Astrocyte of the hippocampus (primary cell): Measurements from ENCODE around the gene ABTB1.
"Not testable (repeated sequence)": the region's sequence is repeated elsewhere in the genome, so short reads cannot be mapped to it uniquely, and the experiment has no call there.

ENCODE experiments used
- DNase-seq: peaks from one replicate; pipeline ENCODE4 v3.0.0; 2011; ENCODE audit warnings: low read depth, low spot score

ABTB1 gene

DNA sequence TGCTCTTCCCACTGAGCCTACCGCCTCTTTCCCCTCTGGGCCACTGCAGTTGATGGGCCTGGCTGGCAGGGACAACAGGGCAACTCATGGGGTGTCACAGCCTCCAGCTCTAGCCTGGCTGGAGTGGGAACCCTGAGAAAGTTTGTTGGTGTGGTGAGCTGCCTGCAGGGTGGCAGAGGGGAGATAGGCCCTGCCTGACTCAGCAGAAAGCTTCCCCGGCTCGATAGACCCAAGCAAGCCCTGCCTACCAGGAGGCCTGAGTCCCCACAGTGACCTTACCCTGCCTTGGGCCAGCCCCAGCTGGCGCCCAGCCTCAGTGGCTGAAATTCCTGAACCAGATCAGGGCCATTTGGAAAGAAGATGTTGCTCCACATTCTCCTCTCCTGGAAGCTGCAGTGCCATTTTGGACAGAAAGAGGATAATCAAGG is 29.4 kb downstream of the ABTB1 start:
- DNase-seq: no peak

DNA sequence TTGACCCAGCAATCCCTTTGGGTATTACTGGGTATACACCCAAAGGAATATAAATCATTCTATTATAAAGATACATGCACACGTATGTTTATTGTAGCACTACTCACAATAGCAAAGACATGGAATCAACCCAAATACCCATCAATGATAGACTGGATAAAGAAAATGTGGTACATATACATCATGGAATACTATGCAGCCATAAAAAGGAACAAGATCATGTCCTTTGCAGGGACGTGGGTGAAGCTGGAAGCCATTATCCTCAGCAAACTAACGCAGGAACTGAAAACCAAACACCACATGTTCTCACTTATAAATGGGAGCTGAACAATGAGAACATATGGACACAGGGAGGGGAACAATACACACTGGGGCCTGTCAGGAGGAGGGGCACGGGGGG is 32.1 kb downstream of the ABTB1 start:
- DNase-seq: not testable (repeated sequence)

- DNase-seq: no peak
Measured at GRCh38 chr3:127706312-127706711, 33.6 kb downstream of the ABTB1 start.

GRCh38 chr3:127706785-127707351 is 34.1 kb downstream of the ABTB1 start:
- DNase-seq: no peak

GRCh38 chr3:127707851-127708411 is 35.2 kb downstream of the ABTB1 start:
- no peak for DNase-seq

GRCh38 chr3:127708837-127709236 is 36.1 kb downstream of the ABTB1 start:
- DNase-seq: no peak

GRCh38 chr3:127709320-127710060 is 36.7 kb downstream of the ABTB1 start:
- DNase-seq: no peak

DNA sequence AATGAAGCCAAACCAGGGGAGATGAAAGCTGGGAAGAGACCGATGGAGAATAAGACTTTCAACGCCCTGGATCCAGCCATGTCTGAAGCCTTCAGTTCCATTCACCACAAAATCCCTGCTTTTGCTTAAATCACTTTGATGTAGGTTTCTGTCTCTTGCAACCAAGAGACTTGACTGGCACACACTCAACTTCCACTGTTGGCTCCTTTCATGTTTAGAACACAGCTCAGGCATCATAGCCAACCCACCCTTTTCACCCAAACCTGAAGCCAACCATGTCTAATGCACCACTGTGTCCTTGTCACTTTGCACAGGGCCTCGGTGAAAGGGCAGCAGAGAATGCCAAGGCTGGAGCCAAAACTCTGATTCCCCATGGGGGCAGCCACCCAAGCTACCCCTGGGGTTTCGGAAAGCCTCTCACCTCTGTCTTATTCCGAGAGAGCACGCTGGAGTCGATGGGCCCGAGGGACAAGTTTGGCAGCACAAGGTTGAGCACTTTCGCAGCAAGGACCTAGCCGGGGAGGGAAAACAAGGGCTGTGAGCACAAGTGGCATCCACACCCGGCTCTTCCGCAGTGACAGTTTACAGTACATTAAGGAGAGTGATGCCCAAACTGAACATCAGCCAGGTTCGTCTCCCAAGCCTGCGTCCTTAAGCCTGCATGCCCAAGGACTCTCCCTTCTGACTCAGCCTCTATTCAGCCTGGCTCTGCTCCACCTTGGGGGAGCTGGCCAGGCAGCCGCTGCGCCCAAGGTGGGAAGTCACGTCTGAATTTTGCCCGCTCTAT is 37.6 kb downstream of the ABTB1 start:
- DNase-seq: peak; percentile 64

GRCh38 chr3:127711021-127711695 is 38.4 kb downstream of the ABTB1 start:
- DNase-seq: no peak

DNA sequence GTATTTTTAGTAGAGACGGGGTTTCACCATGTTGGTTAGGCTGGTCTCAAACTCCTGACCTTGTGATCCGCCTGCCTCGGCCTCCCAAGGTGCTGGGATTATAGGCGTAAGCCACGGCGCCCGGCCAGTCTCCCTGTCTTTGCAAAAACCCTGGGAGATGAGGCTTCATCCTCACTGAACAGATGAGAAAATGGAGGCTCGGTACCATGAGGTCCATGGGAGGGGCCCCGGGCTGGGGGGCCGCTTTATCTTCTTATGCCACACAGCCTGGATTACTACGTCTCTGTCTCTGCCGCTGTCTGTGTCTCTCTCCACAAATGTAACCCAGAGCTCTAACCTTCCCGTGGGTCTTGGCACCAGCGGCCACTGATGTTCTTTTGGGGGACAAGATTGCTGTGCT is 39.1 kb downstream of the ABTB1 start:
- DNase-seq: no peak

DNA sequence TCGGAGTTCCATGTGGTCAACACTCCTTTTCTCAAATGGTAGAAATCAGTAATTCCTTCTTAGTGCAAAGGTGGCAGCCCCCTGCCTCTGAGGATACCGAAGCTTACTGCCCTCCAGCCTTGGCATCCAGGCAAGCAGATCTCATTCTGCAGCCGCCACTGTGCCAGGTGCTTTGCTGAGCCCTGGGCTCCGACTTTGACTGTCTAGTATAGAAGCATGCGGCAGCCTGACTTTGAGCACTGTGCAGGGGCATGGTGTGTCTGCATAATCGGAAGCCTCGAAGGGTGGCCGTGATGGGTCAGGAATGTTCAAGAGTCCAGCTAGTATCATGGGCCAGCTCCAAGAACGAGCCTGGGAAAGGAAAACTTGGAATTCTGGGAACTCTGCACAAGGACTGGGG is 39.7 kb downstream of the ABTB1 start:
- DNase-seq: no peak

- DNase-seq: no peak
Measured at GRCh38 chr3:127712881-127713771, 40.4 kb downstream of the ABTB1 start.

GRCh38 chr3:127714125-127714571 is 41.4 kb downstream of the ABTB1 start:
- DNase-seq: no peak

GRCh38 chr3:127714866-127715265 is 42.1 kb downstream of the ABTB1 start:
- no peak for DNase-seq

DNA sequence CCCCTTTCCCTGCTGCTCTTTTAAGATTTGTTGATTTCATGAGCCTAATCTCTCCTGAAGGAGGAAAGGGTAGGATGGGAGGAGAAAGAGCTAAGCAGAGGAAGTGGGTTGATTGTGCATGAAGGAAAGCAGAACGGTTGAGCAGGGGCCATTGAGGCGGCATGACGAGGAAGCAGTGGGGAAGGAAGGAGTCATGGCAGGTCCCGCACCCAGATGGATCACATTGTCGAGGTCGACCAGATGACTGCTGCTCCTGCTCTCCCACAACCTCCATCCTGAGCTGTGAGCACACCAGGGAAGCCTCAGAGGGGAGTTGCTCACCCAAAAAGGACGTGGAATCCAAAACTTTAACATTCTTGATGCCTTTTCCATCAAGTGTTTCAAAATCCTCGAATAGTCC is 42.8 kb downstream of the ABTB1 start:
- no peak for DNase-seq

DNA sequence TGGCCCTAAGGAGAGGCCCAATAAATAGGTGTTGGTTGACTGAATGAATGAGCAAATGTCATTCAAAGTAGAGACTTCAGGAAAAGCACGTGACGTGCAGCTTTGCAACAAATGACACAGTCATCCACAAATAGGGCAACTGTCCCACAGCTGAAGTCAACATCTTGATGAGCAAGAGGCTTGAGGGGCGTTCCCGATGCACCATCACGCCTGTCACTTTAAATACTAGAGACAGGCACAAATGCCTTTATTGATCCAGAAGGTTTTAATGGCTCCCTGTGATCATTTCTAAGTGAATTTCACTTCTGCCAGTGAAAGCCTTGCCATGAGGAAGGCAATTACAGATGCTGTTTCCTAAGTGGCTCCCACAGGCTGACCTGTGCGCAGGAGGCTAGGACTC is 43.6 kb downstream of the ABTB1 start:
- DNase-seq: no peak

- no peak for DNase-seq
Measured at GRCh38 chr3:127717357-127718244, 44.8 kb downstream of the ABTB1 start.

DNA sequence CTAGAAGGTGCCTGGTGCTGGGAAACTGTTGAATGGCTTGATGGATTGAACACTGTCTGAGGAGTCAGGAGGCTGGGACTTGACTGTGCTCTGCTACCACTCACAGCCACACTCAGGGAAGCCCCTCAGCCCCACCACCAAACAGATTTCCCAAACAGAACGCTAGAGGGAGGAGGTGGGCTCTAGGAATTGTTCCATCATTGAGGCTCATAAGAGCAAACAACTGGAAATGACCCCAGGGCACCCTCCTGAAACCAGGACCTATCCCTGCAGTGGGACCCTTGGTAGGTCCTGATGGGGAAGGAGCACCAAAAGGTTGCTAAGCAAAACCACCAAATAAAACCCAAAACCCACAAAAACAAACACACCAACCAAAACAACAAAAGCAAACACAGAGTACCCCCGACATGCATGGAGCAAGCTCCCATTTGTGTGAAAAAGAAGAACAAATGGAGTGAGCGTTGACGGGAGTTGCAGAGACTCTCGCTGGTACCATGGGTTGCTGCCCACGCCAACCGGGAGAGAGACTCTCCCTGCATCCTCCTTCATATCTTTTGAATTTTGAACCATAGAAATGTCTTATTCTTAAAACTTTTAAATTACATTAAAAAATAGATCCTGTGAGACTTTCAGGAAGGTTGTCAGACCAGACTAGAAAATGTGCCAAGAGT is 45.6 kb downstream of the ABTB1 start:
- no peak for DNase-seq

DNA sequence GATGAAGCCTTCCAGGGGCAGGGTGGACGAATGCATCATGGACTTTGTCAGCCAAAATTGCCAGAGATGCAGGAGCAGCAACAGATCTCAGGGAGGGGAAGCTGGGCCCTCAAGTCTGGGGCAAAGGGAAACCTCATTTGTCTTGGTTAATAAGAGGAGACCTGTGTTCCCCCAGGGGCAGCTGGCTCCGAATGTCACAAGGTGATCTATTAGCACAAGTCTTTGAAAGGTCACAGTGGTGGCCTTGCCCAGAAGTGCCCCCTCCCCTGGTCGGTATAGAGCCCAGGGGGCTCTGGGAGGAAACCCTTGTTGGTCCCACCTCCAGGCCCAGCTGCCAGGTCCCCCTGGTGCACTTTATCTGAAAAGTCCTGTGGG is 46.2 kb downstream of the ABTB1 start:
- no peak for DNase-seq
